Effector memory CD8-positive, alpha-beta T cell (primary cell): ENCODE measurements around the gene TSPYL2.

Experiments
- ATAC-seq: fragments of 150-1000 bp; cut with Tn5 transposase; replicated peaks from 2 replicates; pipeline ENCODE4 v1.10.0; 2021; ENCODE audit warnings: mild to moderate bottlenecking, moderate library complexity
- DNase-seq, 3 experiments: peaks; one replicate each; pipeline ENCODE4 v3.0.0; 2021
- H3K27ac Mint-ChIP-seq, 2 donors: one replicate each; pipeline ENCODE4 v1.8.0; 2022; ENCODE audit warnings: mild to moderate bottlenecking in 2 of 2, mixed read lengths in 2 of 2, moderate library complexity in 2 of 2
- H3K27me3 Mint-ChIP-seq, 2 donors: one replicate each; pipeline ENCODE4 v1.8.0; 2022; ENCODE audit warnings: mixed read lengths in 2 of 2
- H3K36me3 Mint-ChIP-seq: one replicate; pipeline ENCODE4 v1.8.0; 2022; ENCODE audit warnings: mild to moderate bottlenecking, moderate library complexity, mixed read lengths; ENCODE audit not compliant: insufficient read depth
- H3K4me1 Mint-ChIP-seq, 2 donors: one replicate each; pipeline ENCODE4 v1.8.0; 2022; ENCODE audit warnings: low read depth in 2 of 2, mixed read lengths in 2 of 2
- H3K4me3 Mint-ChIP-seq, 2 donors: one replicate each; pipeline ENCODE4 v1.8.0; 2022; ENCODE audit warnings: mild to moderate bottlenecking in 2 of 2, mixed read lengths in 2 of 2, moderate library complexity in 2 of 2
- H3K9me3 Mint-ChIP-seq, 2 donors: one replicate each; pipeline ENCODE4 v1.8.0; 2022; ENCODE audit warnings: mixed read lengths in 2 of 2

TSPYL2 gene

DNA sequence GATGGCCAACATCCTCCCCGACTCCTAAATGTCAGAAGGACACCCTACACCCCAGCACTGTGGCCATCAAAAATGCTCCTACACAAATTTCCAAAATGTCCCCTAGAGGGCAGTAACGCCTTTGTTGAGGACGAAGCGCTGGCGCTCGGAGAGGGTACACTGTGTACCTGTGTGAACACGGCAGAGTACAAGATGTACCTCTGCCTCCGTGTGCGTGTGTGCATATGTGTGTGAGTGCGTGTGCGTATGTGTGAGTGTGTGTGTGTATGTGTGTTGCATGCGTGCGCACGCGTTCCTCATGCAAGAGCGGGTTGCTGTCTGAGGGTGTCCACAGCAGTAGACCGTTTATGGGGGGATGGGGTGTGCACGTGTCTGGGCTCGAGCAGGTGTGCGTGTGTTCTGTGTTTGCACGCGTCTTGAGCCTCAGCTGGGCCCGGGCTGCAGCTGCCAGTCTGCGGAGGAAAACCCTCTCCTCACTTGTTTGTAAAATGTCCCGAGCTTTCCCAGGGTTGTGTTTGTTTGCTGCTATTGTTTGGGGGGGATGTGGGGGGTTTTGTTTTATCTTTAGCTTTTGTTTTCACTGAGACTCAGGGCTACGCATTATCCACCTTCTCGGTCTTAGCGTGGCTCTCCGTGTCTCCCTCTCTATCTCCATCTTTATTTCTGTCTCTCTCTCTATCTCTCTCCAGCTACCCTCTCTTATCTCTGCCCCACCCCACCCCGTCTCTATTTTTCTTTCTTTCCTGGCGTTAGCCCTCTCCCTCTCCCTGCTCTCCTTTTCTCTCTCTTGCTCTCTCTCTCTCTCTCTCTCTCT lies 10.4 kb upstream of the TSPYL2 start:
- Mint-ChIP-seq H3K4me3 (peak overlapping the region; percentile 67 to 92), H3K27me3 (no peaks in the 10 kb centered on the region), H3K9me3 (no peaks in the 10 kb centered on the region), H3K4me1 (peaks cover 9 to 13% of the 10 kb centered on the region in 2 donors), H3K27ac (peak overlapping the region; percentile 3 to 94), H3K36me3 (peaks cover 9% of the 10 kb centered on the region)
- peak; percentile 64 to 67 (median 66) for DNase-seq
- ATAC-seq: peak; percentile 92

DNA sequence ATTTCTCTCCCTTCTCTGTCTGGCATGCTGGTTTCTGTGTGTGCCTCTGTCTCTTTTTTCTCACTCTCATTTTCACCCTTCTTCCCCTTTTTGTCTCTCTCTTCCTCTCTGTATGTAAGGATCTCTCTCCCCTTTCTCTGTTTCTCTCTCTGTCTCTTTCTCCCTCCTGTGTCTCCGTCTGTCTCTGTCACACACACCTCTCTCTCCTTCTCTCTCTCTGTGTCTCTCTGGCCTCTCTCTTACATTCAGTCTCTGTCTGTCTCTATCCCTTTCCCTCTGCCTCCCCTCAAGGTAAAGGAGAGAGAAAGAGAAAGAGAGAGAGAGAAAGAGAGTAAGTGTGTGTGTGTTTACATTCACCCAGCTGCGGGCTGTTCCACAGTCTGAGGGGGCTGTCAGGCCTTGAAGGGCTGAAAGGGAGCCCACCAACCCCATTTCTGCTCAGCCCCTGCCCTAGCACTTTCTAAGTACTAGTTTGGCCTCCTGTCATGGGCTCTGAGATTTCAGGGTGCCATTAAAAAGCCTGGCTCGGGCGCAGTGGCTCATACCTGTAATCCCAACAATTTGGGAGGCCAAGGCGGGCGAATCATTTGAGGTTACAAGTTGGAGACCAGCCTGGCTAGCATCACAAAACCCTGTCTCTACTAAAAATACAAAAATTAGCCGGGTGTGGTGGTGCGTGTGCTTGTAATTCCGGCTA lies 9.6 kb upstream of the TSPYL2 start:
- no peak for ATAC-seq
- Mint-ChIP-seq H3K36me3 (peaks cover 9% of the 10 kb centered on the region), H3K27ac (peak overlapping the region; percentile 3 to 94), H3K4me1 (peaks cover 9 to 13% of the 10 kb centered on the region in 2 donors), H3K9me3 (no peaks in the 10 kb centered on the region), H3K4me3 (peak overlapping the region; percentile 67 to 92), H3K27me3 (no peaks in the 10 kb centered on the region)
- no peak for DNase-seq

DNA sequence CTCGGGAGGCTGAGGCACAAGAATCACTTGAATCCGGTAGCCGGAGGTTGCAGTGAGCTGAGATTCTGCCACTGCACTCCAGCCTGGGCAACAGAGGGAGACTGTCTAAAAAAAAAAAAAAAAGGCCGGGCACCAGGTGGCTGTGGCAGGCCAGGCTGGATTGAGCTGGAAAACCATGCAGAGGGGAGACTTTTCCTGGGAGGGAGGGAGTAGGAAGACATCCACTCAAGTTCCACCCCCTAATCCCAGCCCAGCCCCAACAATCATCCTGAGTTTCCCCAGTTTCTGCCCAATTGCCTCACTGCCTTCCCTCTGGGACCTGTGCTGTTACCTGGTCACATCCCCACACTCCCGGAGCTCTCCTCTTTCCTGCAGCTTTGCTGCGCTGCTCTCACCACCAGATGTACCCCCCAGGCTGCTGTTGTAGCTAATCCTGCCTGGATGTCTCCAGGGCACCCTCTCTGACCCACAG lies 9.0 kb upstream of the TSPYL2 start:
- Mint-ChIP-seq H3K4me1 (peaks cover 9 to 13% of the 10 kb centered on the region in 2 donors), H3K27me3 (no peaks in the 10 kb centered on the region), H3K9me3 (no peaks in the 10 kb centered on the region), H3K36me3 (peaks cover 9% of the 10 kb centered on the region), H3K4me3 (peak overlapping the region; percentile 22), H3K27ac (no peak overlapping the region)
- no peak for DNase-seq
- no peak for ATAC-seq

DNA sequence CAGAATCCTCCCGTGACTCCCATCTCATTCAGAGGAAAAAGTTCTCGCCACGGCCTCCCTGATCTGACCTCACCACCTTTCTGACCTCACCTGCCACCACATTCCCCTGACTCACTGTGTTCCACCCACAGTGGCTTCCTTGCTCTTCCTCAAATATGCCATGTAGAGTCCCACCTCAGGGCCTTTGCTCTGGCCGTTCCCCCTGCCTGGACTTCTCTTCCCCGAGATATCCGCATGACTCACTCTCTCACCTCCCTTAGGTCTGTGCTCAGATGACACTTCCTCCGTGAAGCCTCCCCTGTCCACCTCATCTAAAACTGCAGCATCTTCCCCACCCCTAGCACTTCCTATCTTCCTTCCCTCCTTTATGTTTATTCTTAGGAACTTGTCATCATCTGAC lies 7.2 kb upstream of the TSPYL2 start:
- Mint-ChIP-seq H3K36me3 (peaks cover 9% of the 10 kb centered on the region), H3K9me3 (no peaks in the 10 kb centered on the region), H3K27ac (no peak overlapping the region), H3K4me3 (no peak overlapping the region), H3K27me3 (no peaks in the 10 kb centered on the region), H3K4me1 (peaks cover 9 to 13% of the 10 kb centered on the region in 2 donors)
- ATAC-seq (no peak), DNase-seq (no peak)

DNA sequence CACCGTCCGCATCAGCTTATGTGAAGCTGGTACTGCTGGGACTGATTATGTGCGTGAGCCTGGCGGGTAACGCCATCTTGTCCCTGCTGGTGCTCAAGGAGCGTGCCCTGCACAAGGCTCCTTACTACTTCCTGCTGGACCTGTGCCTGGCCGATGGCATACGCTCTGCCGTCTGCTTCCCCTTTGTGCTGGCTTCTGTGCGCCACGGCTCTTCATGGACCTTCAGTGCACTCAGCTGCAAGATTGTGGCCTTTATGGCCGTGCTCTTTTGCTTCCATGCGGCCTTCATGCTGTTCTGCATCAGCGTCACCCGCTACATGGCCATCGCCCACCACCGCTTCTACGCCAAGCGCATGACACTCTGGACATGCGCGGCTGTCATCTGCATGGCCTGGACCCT lies 5.5 kb upstream of the TSPYL2 start:
- Mint-ChIP-seq H3K4me1 (peaks cover 12 to 14% of the 10 kb centered on the region in 2 donors), H3K27me3 (no peaks in the 10 kb centered on the region), H3K27ac (peak overlapping the region in 1 of 2 donors; percentile 42), H3K4me3 (no peak overlapping the region), H3K36me3 (peaks cover 15% of the 10 kb centered on the region), H3K9me3 (no peaks in the 10 kb centered on the region)
- DNase-seq (no peak), ATAC-seq (no peak)

DNA sequence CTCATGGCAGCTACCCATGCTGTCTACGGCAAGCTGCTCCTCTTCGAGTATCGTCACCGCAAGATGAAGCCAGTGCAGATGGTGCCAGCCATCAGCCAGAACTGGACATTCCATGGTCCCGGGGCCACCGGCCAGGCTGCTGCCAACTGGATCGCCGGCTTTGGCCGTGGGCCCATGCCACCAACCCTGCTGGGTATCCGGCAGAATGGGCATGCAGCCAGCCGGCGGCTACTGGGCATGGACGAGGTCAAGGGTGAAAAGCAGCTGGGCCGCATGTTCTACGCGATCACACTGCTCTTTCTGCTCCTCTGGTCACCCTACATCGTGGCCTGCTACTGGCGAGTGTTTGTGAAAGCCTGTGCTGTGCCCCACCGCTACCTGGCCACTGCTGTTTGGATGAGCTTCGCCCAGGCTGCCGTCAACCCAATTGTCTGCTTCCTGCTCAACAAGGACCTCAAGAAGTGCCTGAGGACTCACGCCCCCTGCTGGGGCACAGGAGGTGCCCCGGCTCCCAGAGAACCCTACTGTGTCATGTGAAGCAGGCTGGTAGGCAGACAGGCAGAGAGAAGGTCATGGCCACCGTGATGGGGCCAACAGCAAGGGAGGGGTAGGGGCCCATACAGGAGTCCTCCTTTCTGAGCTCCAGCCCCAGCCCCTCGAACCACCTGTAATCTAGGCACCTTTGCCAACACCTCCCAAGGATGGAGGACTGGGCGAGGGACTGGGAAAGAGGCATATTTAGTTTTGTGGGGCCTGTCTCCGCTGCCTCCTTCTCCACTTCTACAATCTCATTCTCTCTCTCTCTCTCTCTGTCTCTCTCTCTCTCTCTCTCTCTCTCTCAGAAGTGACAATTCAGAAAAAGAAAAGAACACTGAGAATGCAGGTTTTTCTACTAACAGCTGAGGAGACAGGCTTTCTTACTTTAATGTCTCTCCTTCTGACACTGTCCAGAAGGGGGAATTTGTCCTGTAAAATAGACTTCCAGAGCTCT lies 4.7 kb upstream of the TSPYL2 start:
- ATAC-seq: no peak
- Mint-ChIP-seq H3K27me3 (no peaks in the 10 kb centered on the region), H3K27ac (peak overlapping the region in 1 of 2 donors; percentile 42), H3K4me3 (no peak overlapping the region), H3K9me3 (no peaks in the 10 kb centered on the region), H3K4me1 (peaks cover 6% of the 10 kb centered on the region in 2 donors), H3K36me3 (peaks cover 18% of the 10 kb centered on the region)
- DNase-seq: no peak

DNA sequence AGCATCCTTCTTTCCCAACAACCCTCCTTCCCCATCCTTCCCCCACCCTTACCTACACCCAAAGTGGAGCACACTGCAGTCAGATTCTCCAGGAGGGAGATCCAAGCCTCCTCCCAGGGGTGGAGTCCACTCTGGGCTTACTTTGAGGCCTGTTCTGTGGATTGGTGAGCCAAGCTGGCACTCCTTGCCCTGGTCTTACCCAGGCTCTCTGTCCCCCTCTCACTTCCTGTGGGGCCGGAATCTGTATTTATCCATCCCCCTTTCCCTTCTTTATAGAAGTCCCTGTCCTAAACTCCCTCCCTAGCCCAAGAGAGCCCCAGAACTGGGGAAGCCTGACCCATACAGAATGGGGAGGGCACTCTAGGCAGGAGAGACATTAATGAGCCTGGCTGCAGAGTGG lies 3.2 kb upstream of the TSPYL2 start:
- no peaks in the 10 kb centered on the region for H3K9me3 Mint-ChIP-seq
- DNase-seq: no peak
- no peak overlapping the region for H3K4me3 Mint-ChIP-seq
- no peaks in the 10 kb centered on the region for H3K27me3 Mint-ChIP-seq
- H3K27ac Mint-ChIP-seq: peak overlapping the region in 1 of 2 donors; percentile 72
- H3K4me1 Mint-ChIP-seq: peaks cover 16 to 17% of the 10 kb centered on the region in 2 donors
- H3K36me3 Mint-ChIP-seq: peaks cover 33% of the 10 kb centered on the region
- ATAC-seq: no peak

DNA sequence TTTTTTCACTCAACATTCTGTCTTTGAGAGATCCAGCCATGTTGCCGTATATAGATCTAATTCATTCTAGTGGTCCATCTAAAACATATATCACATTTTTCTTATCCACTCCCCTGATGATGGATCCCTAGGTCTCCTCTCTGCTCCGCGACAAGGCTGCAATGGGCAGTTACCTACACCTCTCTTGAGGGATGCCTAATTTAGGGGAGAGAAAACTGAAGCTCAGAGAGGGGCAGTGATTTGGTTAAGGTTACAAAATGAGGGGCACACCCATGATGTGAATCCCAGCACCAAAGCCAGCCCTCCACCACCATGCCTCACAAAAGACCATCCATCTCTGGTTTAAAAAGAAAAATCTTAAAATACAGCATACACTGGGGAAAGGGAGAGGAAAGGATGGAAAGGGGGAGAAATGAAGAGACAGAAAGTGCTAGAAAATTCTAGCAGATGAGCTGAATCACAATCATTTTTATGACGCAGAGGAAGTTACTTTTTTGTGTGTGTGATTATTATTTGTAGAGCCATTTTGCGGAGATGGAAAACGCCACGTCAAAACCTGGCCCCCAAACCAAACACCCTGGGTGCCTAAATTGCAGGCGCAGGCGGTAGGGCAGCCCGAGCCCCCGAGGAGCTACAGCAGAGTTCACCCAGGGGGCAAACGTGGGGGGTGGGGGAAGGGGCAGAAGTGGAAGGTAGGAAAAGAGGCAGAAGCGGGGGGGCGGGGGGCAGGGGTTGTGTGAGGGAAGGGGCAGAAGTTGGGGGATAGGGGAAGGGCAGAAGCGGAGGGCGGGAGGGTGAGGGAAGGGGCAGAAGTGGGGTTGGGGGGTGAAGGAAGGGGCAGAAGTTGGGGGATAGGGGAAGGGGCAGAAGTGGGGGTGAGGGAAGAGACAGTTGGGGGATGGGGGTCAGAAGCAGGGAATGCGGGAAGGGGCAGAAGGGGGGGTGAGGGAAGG lies 1.3 kb upstream of the TSPYL2 start:
- ATAC-seq (no peak), DNase-seq (peak in 1 of 3 experiments; percentile 19)
- H3K27me3 Mint-ChIP-seq: no peaks in the 10 kb centered on the region
- peak overlapping the region; percentile 80 to 87 for H3K4me3 Mint-ChIP-seq
- H3K4me1 Mint-ChIP-seq: peaks cover 26 to 31% of the 10 kb centered on the region in 2 donors
- H3K9me3 Mint-ChIP-seq: no peaks in the 10 kb centered on the region
- peaks cover 50% of the 10 kb centered on the region for H3K36me3 Mint-ChIP-seq
- peak overlapping the region; percentile 93 to 98 for H3K27ac Mint-ChIP-seq

DNA sequence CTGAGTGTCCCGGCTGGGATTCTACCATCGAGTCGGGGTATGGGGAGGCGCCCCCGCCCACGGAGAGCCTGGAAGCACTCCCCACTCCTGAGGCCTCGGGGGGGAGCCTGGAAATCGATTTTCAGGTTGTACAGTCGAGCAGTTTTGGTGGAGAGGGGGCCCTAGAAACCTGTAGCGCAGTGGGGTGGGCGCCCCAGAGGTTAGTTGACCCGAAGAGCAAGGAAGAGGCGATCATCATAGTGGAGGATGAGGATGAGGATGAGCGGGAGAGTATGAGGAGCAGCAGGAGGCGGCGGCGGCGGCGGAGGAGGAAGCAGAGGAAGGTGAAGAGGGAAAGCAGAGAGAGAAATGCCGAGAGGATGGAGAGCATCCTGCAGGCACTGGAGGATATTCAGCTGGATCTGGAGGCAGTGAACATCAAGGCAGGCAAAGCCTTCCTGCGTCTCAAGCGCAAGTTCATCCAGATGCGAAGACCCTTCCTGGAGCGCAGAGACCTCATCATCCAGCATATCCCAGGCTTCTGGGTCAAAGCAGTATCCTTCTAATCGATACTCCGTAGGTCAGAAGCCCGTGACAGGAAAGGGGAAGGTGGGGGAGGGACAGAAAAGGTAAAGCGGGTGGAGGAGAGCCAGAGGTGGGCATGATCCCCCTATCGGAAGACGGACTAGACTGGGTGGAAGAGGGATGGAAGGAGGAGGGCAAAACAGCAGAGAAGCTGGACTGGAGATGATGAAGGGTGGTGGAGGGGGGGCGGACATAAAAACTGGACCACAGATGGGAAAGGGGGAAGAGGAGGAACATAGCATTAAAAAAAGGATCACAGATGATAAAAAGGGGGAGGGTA lies 828 bp downstream of the TSPYL2 start:
- peaks cover 32 to 37% of the 10 kb centered on the region in 2 donors for H3K4me1 Mint-ChIP-seq

DNA sequence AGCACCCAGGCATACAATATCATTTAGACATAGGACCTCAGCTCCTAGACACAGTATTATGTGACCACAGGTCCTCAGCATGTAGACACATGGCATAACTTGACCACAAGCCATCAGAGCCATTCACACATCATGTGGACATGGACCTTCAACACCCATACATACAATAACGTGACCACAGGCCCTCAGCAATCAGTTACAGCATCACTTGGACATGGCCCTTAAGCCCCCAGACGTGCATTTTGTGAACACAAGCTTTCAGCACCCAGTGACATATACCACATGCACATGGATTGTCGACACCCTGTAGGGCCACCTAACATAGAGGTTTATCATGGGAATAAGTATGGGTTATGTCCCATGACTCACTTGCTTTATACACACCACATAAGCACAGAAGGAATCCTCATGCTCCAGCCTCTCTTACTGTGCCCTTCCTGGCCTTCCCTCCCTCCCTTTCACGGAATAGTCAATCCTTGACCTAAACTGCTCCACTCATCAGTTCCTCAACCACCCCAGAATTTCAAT lies 1.9 kb downstream of the TSPYL2 start:
- Mint-ChIP-seq H3K27me3 (no peaks in the 10 kb centered on the region), H3K4me3 (peak overlapping the region; percentile 93 to 94), H3K9me3 (no peaks in the 10 kb centered on the region), H3K27ac (peak overlapping the region; percentile 96 to 99), H3K36me3 (peaks cover 82% of the 10 kb centered on the region), H3K4me1 (peaks cover 42 to 46% of the 10 kb centered on the region in 2 donors)
- ATAC-seq (no peak), DNase-seq (no peak)

More for the DNA sequence above, 828 bp downstream of the TSPYL2 start:
- ATAC-seq (no peak), DNase-seq (no peak)
- peak overlapping the region; percentile 96 to 99 for H3K27ac Mint-ChIP-seq
- H3K36me3 Mint-ChIP-seq: peaks cover 71% of the 10 kb centered on the region
- H3K9me3 Mint-ChIP-seq: no peaks in the 10 kb centered on the region
- peak overlapping the region; percentile 93 to 94 for H3K4me3 Mint-ChIP-seq
- no peaks in the 10 kb centered on the region for H3K27me3 Mint-ChIP-seq

DNA sequence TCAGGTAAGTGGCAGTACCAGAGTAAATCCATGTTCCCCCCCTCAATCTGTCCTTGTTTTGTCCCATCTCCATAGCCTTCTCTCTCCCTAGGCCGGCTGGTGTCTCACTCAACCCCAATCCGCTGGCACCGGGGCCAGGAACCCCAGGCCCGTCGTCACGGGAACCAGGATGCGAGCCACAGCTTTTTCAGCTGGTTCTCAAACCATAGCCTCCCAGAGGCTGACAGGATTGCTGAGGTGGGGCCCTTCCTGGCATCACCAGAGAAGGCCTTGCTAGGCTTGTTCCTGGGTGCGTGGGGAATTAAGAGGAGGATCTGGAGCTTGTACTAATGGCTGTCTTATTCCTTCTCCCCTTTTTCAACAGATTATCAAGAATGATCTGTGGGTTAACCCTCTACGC lies 2.7 kb downstream of the TSPYL2 start:
- Mint-ChIP-seq H3K4me1 (peaks cover 42 to 46% of the 10 kb centered on the region in 2 donors), H3K36me3 (peaks cover 86% of the 10 kb centered on the region), H3K9me3 (no peaks in the 10 kb centered on the region), H3K27ac (peak overlapping the region; percentile 96 to 99), H3K27me3 (no peaks in the 10 kb centered on the region), H3K4me3 (peak overlapping the region; percentile 93 to 94)
- ATAC-seq: no peak
- no peak for DNase-seq
